Esophagus mucosa (tissue), 1 donor: Measurements from ENCODE around the gene MRPS18B. TPM values are rescaled to one million over a fixed set of nuclear protein-coding genes. Genes with fewer than 3 reads are reported as not detected.
A peak's percentile ranks its signal among the peaks of the same experiment; 100 is the strongest.

Experiments
- ATAC-seq: fragments of 200-7000 bp; cut with Tn5 transposase; one replicate; pipeline ENCODE4 v1.9.1; 2020
- total RNA-seq: library from RNA; stranded (reverse); gene quantifications from one replicate; pipeline ENCODE4 v1.2.4, GENCODE V29; 2023
- donor health status: DM: yes; HTN: yes; CAD: no.

Gene MRPS18B
- total RNA-seq, result 48.2 TPM

DNA sequence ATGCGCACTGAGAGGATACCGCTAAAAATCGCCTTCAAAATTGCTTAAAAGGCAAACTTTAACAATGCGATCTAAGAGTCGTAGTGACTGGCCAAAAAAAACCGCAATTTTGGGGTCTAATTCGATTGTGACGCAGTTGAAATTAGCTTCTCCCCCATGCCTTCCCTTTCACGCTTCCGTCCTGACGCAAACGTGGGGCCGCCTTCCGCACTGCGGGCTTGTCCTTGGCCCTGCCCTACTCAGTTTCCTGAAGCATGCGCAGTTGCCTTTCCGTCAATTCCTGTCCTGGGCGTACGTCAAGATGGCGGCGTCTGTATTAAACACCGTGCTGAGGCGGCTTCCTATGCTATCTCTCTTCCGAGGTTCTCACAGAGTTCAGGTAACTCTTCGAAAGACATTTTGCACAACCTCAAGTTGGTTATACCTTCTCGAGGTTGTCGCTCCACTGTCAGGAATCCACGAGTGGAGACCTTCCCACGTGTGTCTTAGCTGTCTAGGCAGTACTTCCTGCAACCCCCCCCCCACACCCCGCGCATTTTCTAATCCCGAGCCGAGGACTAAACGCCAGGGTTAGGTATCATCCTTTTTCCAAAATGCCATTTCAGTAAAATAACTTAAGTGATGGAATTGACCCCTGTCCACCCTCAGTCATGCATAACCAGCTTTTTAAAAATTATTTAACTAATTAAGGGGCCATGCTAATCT, at the start of gene MRPS18B:
MRPS18B (plus strand) TSS at position 276 of the 705 bp plus-strand sequence; CDS start at position 302, 26 bp downstream.
- ATAC-seq, result peak; percentile 87

DNA sequence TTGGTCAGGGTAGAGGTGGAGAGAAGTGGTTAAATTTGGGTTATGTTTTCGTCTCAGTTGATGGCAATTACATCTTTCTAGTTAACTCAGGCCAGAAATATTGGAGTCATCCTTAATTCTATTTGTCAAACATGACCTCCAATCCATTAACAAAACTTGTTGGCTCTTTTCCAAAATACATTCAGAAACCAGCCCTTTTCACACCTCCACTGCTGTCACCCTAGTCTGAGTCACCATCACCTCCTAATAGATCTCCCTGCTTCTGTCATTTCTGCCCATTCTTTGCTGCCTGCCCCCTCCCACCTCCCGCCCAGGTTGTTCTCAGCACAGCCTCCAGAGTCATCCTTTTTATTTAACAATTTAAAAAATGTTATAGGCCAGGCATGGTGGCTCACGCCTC, 49.4 kb upstream of the MRPS18B start:
- no peak for ATAC-seq

DNA sequence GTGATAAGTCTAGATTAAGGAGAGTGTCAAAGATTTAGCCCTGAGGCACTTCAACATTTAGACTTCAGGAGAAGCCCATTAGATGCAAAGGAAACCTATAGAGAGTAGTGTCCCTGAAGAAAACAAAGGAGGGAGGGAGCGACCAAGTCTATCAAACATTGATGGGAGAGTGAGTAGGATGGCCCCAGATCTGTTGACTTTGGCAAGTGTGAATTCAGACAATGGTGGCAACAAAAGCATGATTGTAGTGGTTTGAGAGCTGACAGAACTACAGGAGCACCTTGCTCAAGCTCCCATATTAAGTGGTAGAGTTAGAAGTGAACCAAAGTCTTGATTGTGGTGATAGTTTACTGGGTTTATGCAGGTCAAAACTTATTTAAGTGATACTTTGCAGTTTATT, 47.4 kb upstream of the MRPS18B start:
- ATAC-seq, result no peak

DNA sequence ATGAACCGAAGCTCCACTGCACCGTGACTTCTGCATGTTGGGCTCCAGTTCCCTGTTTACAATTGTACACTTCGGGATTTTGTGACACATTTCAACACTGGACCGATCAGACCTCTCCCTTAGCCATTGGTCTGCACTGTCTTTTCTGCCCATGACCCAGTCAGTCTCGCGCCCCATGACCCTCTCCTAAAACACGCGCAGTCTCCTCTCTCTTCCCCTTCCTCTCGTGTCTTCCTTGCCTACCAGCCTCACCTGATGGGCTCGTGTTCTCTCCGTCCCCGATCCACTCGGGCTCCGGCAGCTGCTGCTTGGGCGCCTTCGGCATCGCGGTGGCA, 46.9 kb upstream of the MRPS18B start:
- peak; percentile 17 for ATAC-seq

DNA sequence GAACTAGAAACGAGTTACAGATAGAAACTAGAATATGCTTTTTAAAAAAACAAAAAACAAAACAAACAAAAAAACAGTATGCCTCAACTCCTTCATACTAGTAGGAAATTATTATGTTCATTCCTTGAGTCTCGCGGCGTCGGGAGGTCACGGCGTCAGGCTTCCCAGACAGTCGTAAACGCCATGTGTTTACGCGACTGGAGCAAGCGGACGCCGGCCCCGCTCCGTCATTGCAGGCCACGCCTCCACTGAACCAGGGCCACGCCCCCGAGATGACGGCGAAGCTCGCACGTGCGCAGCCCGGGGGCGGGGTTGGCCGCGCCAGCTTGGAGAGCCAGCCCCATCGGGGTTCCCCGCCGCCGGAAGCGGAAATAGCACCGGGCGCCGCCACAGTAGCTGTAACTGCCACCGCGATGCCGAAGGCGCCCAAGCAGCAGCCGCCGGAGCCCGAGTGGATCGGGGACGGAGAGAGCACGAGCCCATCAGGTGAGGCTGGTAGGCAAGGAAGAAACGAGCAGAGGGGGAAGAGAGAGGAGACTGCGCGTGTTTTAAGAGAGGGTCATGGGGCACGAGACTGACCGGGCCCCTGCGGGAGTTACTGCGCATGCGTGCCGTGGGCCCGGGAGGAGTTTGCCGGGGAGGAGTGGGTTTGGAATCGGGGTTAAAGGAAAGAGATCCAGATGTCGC, 46.4 kb upstream of the MRPS18B start, which contains the start of gene ABCF1:
ABCF1 (plus strand) TSS at position 368 of the 687 bp plus-strand sequence; CDS start at position 414, 46 bp downstream.
- peak; percentile 99 for ATAC-seq

DNA sequence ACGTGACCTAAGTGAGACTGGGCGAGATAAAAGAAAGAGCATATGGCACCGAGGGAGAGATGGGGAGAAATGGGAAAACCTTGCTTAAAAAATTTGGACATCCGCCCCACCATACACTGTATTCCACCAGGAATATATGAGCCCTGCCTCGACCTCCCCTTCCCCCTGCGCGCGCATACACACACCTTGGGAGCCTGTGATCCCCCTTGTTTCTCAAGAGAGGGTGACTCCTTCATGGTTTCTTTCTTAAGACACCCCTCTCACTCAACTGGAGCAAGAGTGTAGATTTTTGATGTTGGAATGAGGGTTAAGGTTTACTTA, 45.9 kb upstream of the MRPS18B start:
- ATAC-seq, result peak; percentile 12

DNA sequence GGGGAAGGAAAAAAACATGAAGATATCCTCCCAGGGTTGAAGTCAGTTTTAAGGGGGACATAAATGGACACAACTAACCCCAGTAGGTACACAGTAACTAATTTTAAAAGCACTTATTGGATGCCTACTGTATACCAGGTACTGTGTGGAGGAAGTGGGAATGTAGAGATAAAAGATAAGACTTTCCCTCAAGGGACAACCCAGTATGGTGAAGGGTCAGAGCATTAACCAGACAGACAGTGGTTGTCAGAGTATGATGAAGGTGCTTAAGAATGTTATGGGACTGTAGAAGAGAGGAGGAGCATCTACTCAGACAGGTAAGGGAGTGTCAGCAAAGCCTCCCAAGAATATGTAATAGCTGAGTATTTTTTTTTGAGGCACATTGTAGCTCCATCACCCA, 45.5 kb upstream of the MRPS18B start:
- peak; percentile 44 for ATAC-seq

DNA sequence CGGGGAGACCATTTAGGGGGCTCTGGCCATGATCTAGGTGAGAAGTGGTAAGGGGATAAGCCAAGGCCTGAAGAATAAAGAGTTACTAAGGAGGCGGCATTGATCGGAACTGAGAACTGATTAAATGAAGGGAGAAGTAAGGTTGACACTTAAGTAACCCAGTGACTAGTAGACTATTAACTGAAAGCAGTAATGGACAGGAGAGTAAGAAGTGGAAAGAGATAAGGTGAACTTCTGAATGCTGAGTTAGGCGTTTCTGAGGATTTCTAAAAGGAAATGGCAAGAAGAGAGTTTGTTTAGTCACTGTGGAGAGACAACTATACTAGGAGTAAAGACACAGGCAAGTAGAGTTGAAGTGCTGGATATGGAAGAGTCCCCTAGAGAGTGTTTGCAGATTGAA, 44.5 kb upstream of the MRPS18B start:
- ATAC-seq, result no peak

DNA sequence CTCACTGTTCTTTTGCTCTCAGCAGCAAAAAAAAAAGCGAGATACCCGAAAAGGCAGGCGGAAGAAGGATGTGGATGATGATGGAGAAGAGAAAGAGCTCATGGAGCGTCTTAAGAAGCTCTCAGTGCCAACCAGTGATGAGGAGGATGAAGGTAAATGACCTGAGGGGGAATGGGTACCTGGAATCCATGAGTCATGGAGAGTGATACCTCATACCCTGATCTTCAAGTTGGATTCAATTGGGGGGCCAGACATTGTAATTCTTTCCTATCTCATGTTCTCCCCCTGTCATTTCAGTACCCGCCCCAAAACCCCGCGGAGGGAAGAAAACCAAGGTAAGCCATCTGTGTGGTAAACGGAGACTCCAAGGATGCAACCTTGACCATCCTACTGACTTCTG, 39.6 kb upstream of the MRPS18B start:
- no peak for ATAC-seq

DNA sequence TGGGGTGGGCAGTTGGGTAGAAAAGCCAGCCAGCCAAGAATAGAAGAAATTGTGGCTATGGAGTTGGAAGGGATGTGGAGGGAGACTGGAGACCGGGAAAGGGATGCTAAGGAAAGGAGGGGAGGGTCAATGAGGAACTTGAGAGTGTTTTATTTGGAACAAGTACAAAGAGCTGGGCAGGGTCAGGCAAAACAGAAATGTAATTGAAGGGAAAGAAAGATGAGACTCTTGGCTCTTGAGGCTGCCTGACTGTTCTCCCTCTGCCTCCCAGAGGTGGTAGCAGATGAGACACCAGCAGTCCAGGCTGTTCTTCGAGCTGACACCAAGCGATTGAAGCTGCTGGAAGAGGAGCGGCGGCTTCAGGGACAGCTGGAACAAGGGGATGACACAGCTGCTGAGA, 33.7 kb upstream of the MRPS18B start:
- ATAC-seq, result no peak

DNA sequence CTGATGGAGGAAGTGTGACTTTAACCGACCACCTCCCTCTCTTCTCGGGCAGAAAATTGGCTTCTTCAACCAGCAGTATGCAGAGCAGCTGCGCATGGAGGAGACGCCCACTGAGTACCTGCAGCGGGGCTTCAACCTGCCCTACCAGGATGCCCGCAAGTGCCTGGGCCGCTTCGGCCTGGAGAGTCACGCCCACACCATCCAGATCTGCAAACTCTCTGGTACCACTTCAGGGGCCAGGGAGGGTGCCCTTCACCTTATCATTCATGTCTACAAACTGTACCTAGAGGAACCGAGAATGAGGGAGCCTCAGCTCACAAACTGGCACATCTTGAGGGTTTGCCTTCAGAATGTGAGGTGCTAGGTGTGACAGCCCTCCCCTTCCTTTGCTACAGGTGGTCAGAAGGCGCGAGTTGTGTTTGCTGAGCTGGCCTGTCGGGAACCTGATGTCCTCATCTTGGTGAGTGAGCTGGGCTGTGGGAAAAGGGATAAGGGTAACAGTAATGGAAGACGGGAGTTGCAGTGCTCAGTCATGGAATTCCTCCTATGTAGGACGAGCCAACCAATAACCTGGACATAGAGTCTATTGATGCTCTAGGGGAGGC, 27.8 kb upstream of the MRPS18B start:
- no peak for ATAC-seq

DNA sequence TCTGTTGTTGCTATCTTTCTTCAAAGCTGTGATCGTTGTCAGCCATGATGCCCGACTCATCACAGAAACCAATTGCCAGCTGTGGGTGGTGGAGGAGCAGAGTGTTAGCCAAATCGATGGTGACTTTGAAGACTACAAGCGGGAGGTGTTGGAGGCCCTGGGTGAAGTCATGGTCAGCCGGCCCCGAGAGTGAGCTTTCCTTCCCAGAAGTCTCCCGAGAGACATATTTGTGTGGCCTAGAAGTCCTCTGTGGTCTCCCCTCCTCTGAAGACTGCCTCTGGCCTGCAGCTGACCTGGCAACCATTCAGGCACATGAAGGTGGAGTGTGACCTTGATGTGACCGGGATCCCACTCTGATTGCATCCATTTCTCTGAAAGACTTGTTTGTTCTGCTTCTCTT, 27.1 kb upstream of the MRPS18B start:
- ATAC-seq, result peak; percentile 21

DNA sequence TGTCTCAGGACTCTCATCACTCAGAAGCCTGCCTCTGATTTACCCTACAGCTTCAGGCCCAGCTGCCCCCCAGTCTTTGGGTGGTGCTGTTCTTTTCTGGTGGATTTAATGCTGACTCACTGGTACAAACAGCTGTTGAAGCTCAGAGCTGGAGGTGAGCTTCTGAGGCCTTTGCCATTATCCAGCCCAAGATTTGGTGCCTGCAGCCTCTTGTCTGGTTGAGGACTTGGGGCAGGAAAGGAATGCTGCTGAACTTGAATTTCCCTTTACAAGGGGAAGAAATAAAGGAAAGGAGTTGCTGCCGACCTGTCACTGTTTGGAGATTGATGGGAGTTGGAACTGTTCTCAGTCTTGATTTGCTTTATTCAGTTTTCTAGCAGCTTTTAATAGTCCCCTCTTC, 26.6 kb upstream of the MRPS18B start:
- peak; percentile 95 for ATAC-seq

DNA sequence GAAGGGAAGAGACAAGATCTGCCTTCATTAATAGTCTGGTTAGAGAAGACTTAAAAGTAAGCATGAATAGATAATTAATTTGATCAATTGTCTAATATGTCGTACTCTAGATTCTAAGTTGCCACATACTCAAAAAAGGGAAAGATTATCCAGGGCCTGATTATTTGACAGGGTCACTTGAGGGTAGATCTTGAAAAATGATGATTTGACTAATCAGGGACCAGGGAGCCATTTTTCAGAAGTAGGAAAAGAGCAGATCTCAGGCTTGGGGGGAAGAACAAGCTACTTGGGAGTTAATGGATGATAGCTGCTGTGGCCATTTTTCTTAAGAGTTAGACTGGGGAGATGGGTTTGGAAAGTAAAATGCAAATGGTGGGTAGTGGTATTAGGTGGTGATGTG, 25.4 kb upstream of the MRPS18B start:
- ATAC-seq, result no peak

DNA sequence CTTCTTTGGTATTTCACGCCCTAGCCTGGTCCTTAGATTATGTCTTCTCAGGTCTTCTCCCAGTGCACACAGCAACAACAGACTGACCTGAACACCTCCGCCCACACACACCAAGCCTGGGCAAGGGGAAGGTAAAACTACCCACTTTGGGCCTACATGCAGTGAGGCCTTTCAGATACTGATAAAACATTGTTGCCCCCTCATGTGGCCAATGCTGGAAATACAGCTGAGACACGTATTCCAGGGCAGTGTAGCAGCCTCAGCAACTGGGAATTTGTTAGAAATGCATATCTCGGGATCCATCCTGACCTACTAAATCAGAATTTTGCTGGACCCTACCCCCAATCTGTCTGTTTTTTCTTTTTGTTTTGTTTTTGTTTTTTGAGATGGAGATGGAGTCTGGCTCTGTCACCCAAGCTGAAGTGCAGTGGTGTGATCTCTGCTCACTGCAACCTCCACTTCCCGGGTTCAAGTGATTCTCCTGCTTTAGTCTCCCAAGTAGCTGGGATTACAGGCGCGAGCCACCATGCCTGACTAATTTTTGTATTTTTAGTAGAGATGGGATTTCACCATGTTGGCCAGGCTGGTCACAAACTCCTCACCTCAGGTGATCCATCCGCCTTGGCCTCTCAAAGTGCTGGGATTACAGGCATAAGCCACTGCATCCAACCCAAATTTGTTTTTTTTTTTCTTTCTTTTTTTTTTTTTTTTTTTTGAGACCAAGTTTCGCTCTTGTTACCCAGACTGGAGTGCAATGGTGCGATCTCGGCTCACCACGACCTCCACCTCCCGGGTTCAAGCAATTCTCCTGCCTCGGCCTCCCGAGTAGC, 20.1 kb upstream of the MRPS18B start:
- peak; percentile 82 for ATAC-seq

DNA sequence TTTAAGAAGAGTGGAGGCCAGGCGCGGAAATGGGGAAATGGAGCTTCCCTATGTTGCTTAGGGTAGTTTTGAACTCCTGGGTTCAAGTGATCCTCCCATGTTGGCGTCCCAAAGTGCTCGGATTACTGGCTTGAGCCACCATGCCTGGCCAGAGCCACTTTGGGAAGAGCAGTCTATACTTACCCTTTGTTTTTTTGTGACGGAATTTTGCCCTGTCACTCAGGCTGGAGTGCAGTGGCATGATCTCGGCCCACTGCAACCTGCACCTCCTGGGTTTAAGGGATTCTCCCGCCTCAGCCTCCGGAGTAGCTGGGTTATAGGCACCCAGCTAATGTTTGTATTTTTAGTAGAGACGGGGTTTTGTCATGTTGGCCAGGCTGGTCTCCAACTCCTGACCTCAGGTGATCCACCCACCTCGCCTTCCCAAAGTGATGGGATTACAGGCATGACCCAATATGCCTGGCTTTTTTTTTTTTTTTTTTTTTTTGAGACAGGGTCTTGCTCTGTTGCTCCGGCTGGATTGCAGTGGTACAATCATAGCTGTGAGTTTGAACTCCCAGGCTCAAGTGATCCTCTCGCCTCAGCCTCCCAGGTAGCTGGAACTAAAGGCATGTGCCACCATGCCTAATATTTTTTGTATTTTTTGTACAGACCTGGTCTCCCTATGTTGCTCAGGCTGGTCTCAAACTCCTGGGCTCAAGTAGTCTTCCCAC, 18.6 kb upstream of the MRPS18B start:
- peak; percentile 3 for ATAC-seq

DNA sequence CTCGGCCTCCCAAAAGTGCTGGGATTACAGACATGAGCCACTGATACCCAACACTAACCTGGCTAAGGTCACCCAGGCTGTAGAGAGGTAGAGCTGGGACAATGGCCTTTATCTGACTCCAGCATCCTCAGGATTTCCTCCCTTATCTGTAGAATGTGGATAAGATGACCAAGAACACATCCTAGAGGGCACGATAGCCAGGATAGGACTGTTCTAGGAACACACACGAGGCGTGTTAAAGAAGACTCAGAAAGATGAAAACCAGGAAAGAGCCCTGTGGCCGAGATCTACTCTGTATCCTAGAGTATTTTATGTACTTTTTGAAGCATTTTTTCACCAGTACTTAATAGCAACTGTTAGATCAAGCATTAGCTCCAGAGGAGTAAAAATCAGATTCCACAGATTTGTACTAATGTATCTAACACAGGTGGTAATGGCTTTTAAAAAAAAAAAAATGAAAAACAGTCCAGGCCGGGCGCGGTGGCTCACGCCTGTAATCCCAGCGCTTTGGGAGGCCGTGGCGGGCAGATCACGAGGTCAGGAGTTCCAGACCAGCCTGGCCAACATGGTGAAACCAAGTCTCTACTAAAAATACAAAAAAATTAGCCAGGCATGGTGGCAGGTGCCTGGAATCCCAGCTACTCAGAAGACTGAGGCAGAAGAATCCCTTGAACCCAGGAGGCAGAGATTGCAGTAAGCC, 17.9 kb upstream of the MRPS18B start:
- no peak for ATAC-seq

DNA sequence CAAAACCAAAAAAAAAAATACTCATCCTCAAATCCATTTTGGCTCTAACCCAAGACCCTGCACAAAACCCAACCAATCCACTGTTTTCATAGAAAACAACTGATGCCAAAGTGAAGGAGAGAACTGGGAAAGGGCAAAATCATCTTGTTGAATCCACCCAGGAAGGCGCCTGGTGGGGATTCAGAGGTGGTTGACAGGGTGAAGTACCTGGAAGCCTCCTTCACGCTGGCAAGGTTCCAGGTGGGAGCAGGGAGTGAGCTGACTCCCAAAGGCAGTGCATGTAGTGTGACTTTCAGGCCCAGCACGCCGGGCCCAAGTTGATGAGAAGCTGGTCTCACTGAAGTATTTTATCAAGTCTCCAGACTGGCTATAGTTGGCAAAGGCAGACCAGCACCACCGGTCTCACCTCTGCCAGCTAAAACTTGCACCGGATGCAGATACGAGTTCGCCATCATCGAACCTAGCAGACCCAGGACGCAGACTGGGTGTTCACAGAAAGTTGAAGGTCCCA, 17.1 kb upstream of the MRPS18B start:
- ATAC-seq, result no peak

DNA sequence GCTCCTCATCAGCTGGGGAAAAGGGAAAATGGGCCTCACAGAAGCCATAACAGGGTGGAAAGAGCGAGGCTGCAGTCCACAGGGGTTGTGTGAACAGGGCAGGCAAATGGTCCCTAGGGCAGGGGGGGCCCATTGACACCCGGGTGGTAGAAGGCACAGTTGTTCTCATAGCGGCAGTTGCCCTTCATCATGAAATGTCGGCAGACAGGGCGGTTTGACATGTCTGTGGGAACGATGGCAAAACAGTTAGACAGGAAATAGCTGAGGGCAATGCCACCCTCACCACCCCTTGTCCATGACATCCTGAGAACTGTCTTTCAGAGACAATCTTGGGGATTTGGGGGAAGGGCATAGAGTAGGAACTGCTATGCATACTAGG, 16.2 kb upstream of the MRPS18B start:
- ATAC-seq, result no peak

DNA sequence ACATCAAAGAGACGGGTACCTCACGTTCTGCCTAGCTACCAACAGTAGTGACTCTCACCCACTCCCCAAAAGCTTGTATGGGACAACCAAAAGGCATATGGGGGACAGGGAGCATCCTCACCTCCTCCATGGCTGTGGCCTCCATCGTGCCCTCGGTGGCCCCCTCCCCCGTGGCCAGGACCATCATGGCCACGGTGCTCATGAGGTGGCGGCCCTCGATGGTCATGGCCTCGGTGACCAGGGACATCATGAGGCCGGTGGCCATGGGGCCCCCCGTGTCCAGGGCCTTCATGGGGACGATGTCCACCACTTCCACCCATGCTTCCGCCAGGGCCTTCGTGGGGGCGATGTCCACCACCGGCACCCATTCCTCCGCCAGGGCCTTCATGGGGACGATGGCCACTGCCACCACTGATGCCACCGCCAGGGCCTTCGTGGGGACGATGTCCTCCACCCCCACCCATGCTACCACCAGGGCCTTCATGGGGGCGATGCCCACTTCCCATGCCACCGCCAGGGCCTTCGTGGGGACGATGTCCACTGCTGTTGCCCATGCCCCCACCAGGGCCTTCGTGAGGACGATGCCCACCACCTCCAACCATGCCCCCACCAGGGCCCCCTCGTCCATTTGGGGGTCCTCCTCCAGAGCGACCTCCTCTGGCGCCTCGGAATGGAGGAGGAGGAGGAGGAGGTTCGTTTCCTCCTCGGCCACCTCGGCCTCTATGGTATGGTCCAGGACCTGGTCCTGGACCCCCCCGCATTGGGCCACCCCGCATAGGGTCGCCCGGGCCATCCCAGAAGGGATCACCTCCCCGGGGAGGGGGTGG, 15.6 kb upstream of the MRPS18B start:
- peak; percentile 11 for ATAC-seq

DNA sequence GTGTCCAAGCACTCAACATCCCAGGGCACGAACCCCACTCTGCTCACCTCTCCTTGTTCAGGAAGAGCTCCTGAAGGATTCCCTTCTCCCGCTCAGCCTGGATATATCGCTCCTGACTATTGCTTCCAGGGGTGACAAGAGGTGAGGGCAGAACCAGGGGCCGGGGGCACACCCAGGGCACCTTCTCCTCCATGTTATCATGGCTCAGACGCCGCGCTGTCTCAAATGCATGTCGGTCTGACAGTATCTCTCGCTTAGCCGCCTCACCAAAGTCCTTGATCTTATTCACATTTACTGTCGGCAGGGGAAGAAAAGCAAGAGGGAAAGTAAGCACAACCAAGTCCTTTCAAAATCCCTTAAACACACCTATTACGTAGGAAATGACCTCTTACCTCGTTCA, 13.7 kb upstream of the MRPS18B start:
- ATAC-seq, result no peak
